H1 (cell line): ENCODE results near the gene DNAJC10. TPM values are rescaled to one million over a fixed set of nuclear protein-coding genes. Genes with fewer than 3 reads are reported as not detected.
"Not testable (repeated sequence)": the region's sequence is repeated elsewhere in the genome, so short reads cannot be mapped to it uniquely, and the experiment has no call there.

Experiments
- CTCF ChIA-PET: fragments of 300-600 bp; sonication (Branson Sonifier 250); formaldehyde crosslinking; loops from one replicate; lab custom pipeline; 2021; ENCODE audit not compliant: partially characterized antibody; lab: Charles Lee
- POLR2A ChIA-PET: fragments of 300-600 bp; sonication (Branson Sonifier 250); formaldehyde crosslinking; loops from one replicate; lab custom pipeline; 2021; ENCODE audit warnings: inconsistent platforms; ENCODE audit not compliant: partially characterized antibody; lab: Charles Lee
- DNase-seq, 2 experiments: peaks; one replicate each; pipeline versions ENCODE4 v3.0.0 to v3.0.0-alpha.2; 2010 to 2022; ENCODE audit warnings: low spot score in 2 of 2, low read depth in 1 of 2, mixed read lengths in 1 of 2
- FAIRE-seq: peaks from 2 replicates; lab custom pipeline; 2011; peaks lifted over from hg19 to GRCh38; lab: Jason Lieb, UNC
- H2AFZ ChIP-seq: 2 replicates; pipeline ENCODE4 v1.8.1; 2012; ENCODE audit warnings: low read length, inconsistent platforms
- H2AK5ac ChIP-seq: 2 replicates; pipeline ENCODE4 v1.6.1; 2013; ENCODE audit warnings: low read depth, low read length
- H2BK120ac ChIP-seq: replicated peaks from 2 replicates; pipeline ENCODE3; 2013; ENCODE audit warnings: low read depth, low read length, inconsistent platforms
- H2BK12ac ChIP-seq: 2 replicates; pipeline ENCODE4 v1.6.1; 2013; ENCODE audit warnings: low read depth, low read length
- H2BK15ac ChIP-seq: 2 replicates; pipeline ENCODE4 v1.6.1; 2013; ENCODE audit warnings: low read length
- H2BK20ac ChIP-seq: 2 replicates; pipeline ENCODE4 v1.6.1; 2013; ENCODE audit warnings: low read length
- H2BK5ac ChIP-seq: 2 replicates; pipeline ENCODE4 v1.6.1; 2013; ENCODE audit warnings: low read depth, low read length
- H3K14ac ChIP-seq: 2 replicates; pipeline ENCODE4 v1.6.1; 2013; ENCODE audit warnings: inconsistent platforms; ENCODE audit not compliant: insufficient read length
- H3K18ac ChIP-seq: 2 replicates; pipeline ENCODE4 v1.6.1; 2013; ENCODE audit warnings: low read length; ENCODE audit errors: extremely low read depth
- H3K23ac ChIP-seq: 2 replicates; pipeline ENCODE4 v1.6.1; 2013; ENCODE audit warnings: inconsistent platforms; ENCODE audit not compliant: insufficient read length
- H3K23me2 ChIP-seq: 2 replicates; pipeline ENCODE4 v1.6.1; 2013; ENCODE audit warnings: low read depth, low read length
- H3K27ac ChIP-seq: 2 replicates; pipeline ENCODE4 v1.6.1; 2011; ENCODE audit warnings: low read depth, low read length, inconsistent platforms
- H3K27me3 ChIP-seq, 4 experiments: replicated peaks in 1 of 4; 1 replicate in 1 of 4; 2 replicates in 3 of 4; pipeline versions ENCODE4 v1.6.1 to v1.8.1; 2011 to 2013; ENCODE audit warnings: low read length in 3 of 4, mild to moderate bottlenecking in 3 of 4, inconsistent platforms in 2 of 4, mixed read lengths in 2 of 4, moderate library complexity in 1 of 4; ENCODE audit not compliant: control insufficient read depth in 3 of 4, insufficient read depth in 3 of 4; ENCODE audit errors: extremely low read depth in 1 of 4
- H3K36me3 ChIP-seq, 4 experiments: 2 replicates each; pipeline versions ENCODE4 v1.6.1 to v1.8.1; 2011 to 2013; ENCODE audit warnings: mild to moderate bottlenecking in 4 of 4, low read length in 3 of 4, moderate library complexity in 2 of 4, control low read depth in 1 of 4, inconsistent platforms in 1 of 4; ENCODE audit not compliant: insufficient read depth in 4 of 4, control insufficient read depth in 2 of 4
- H3K4ac ChIP-seq: replicated peaks from 2 replicates; pipeline ENCODE3; 2013; ENCODE audit warnings: low read length, low read depth, mixed read lengths, inconsistent platforms; ENCODE audit not compliant: insufficient read length
- H3K4me1 ChIP-seq, 4 experiments: replicated peaks in 1 of 4; 1 replicate in 1 of 4; 2 replicates in 3 of 4; pipeline versions ENCODE4 v1.6.1 to v1.8.1; 2011 to 2013; ENCODE audit warnings: low read length in 3 of 4, inconsistent platforms in 2 of 4, mixed read lengths in 1 of 4; ENCODE audit not compliant: insufficient read depth in 4 of 4, control insufficient read depth in 3 of 4
- H3K4me2 ChIP-seq, 2 experiments: 2 replicates each; pipeline versions ENCODE4 v1.6.1 to v1.8.1; 2011 to 2013; ENCODE audit warnings: low read depth in 2 of 2, low read length in 2 of 2, control low read depth in 1 of 2, inconsistent platforms in 1 of 2, mild to moderate bottlenecking in 1 of 2; ENCODE audit not compliant: insufficient read depth in 1 of 2
- H3K4me3 ChIP-seq, 4 experiments: fragments of 200-600, 300-600 bp in 1 of 4; sonication (generic), shearing (Covaris generic), sonication (Bioruptor Twin) in 1 of 4; 2 replicates each; pipeline versions ENCODE4 v1.5.1 to v1.8.1; 2011 to 2016; ENCODE audit warnings: low read length in 4 of 4, low read depth in 3 of 4, control low read depth in 2 of 4, inconsistent platforms in 2 of 4, mild to moderate bottlenecking in 2 of 4, mixed read lengths in 1 of 4, moderate library complexity in 1 of 4; ENCODE audit not compliant: insufficient read depth in 2 of 4; ENCODE audit errors: extremely low read depth in 1 of 4
- H3K56ac ChIP-seq: replicated peaks from 2 replicates; pipeline ENCODE3; 2013; ENCODE audit warnings: low read depth, mild to moderate bottlenecking, mixed read lengths, low read length, inconsistent platforms; ENCODE audit not compliant: insufficient read length
- H3K79me1 ChIP-seq: 2 replicates; pipeline ENCODE4 v1.6.1; 2013; ENCODE audit warnings: low read depth, low read length, control low read depth
- H3K79me2 ChIP-seq, 2 experiments: 2 replicates each; pipeline versions ENCODE4 v1.6.1 to v1.8.1; 2012 to 2013; ENCODE audit warnings: low read length in 2 of 2, mild to moderate bottlenecking in 2 of 2, inconsistent platforms in 1 of 2; ENCODE audit not compliant: insufficient read depth in 2 of 2, control insufficient read depth in 1 of 2
- H3K9ac ChIP-seq, 4 experiments: replicated peaks in 1 of 4; 1 replicate in 1 of 4; 2 replicates in 3 of 4; pipeline versions ENCODE4 v1.6.1 to v1.8.1; 2011 to 2013; ENCODE audit warnings: low read depth in 3 of 4, low read length in 3 of 4, control low read depth in 2 of 4, mild to moderate bottlenecking in 2 of 4, moderate library complexity in 2 of 4, inconsistent platforms in 1 of 4; ENCODE audit errors: extremely low read depth in 1 of 4
- H3K9me3 ChIP-seq, 2 experiments: 2 replicates each; pipeline versions ENCODE4 v1.6.1 to v1.8.1; 2012 to 2013; ENCODE audit warnings: mild to moderate bottlenecking in 2 of 2, moderate library complexity in 2 of 2, control low read depth in 1 of 2, inconsistent platforms in 1 of 2, low read depth in 1 of 2, low read length in 1 of 2, mixed read lengths in 1 of 2; ENCODE audit not compliant: insufficient read depth in 2 of 2
- H4K20me1 ChIP-seq, 2 experiments: replicated peaks in 1 of 2; 2 replicates each; pipeline versions ENCODE3 to v1.8.1; 2011 to 2013; ENCODE audit warnings: inconsistent platforms in 2 of 2, low read length in 2 of 2, mild to moderate bottlenecking in 1 of 2; ENCODE audit not compliant: insufficient read depth in 2 of 2, control insufficient read depth in 1 of 2
- H4K5ac ChIP-seq: 2 replicates; pipeline ENCODE4 v1.6.1; 2013; ENCODE audit warnings: low read length, low read depth, mixed read lengths, inconsistent platforms; ENCODE audit not compliant: insufficient read length
- H4K8ac ChIP-seq: 2 replicates; pipeline ENCODE4 v1.8.0; 2013; ENCODE audit warnings: mild to moderate bottlenecking, moderate library complexity, low read length, inconsistent platforms; ENCODE audit not compliant: insufficient read depth; ENCODE audit errors: extremely low read depth
- H4K91ac ChIP-seq: replicated peaks from 2 replicates; pipeline ENCODE3; 2013; ENCODE audit warnings: low read length, mixed read lengths, inconsistent platforms; ENCODE audit not compliant: insufficient read length
- WGBS, 2 experiments: shearing (Covaris generic) in 1 of 2; methylation state at CpG; one replicate each; pipeline versions ENCODE4 v1.1.6 to v1.1.7; 2013 to 2015; ENCODE audit warnings: low lambda C conversion rate in 2 of 2, mixed read lengths in 2 of 2, inconsistent platforms in 1 of 2, low coverage in 1 of 2, missing lambda C conversion rate in 1 of 2; ENCODE audit not compliant: insufficient replicate concordance in 2 of 2, insufficient coverage in 1 of 2, insufficient read length in 1 of 2; ENCODE audit errors: extremely low coverage in 1 of 2, missing lambda C conversion rate in 1 of 2; 5-methylcytosine and 5-hydroxymethylcytosine counted together
- polyA plus RNA-seq, 7 experiments: library from polyadenylated mRNA; depleted of rRNA in 3 of 7; stranded (reverse) in 5 of 7; unstranded in 2 of 7; fragments of >200 nt in 5 of 7; fragments of 200-250 nt in 2 of 7; gene quantifications; 1 replicate in 5 of 7; 2 replicates in 1 of 7; 4 replicates in 1 of 7; pipeline versions ENCODE4 v1.2.1 to v1.2.3, GENCODE V29; 2011 to 2013; ENCODE audit warnings: missing spikeins in 2 of 7, mixed read lengths in 2 of 7
- total RNA-seq: library from RNA; stranded (reverse); fragmentation: NEBNext Ultra II Directional; extraction: Animal tissue kit (Norgen Biotek cat#: 25700); gene quantifications from 2 replicates; pipeline ENCODE4 v1.2.1, GENCODE V29; 2021

The DNAJC10 gene
- total and polyA plus RNA-seq, 2 of the 8 experiments (the other 6 are each of a cell fraction or from before 2014, with no cell fraction given) = 23.2 to 121 TPM

- H4K5ac ChIP-seq, H2BK15ac ChIP-seq, H2AK5ac ChIP-seq, H3K4ac ChIP-seq, H2BK12ac ChIP-seq, H3K4me1 ChIP-seq, H4K20me1 ChIP-seq, H2BK5ac ChIP-seq, H2AFZ ChIP-seq, H3K79me1 ChIP-seq, H2BK120ac ChIP-seq, H4K91ac ChIP-seq, H3K9me3 ChIP-seq, H3K4me3 ChIP-seq, H3K14ac ChIP-seq, H3K23me2 ChIP-seq, H3K27ac ChIP-seq, H3K4me2 ChIP-seq, H3K23ac ChIP-seq, FAIRE-seq, H3K79me2 ChIP-seq, DNase-seq, POLR2A ChIA-PET, H3K9ac ChIP-seq, H3K56ac ChIP-seq, H4K8ac ChIP-seq, H3K18ac ChIP-seq, H3K27me3 ChIP-seq, H2BK20ac ChIP-seq: not testable (repeated sequence)
- H3K36me3 ChIP-seq = peaks cover 0 to 19% (median 1%) of the 10 kb centered on the region in 4 experiments; a peak in 3 of 8 replicates
- CTCF ChIA-PET = interaction anchor here (1.3 to 6.7 kb wide), 3 partner anchors 13 to 90 kb away, joined by 3 to 71 read pairs (median 16); partner anchors contain the start of gene FRZB
- WGBS, 2 experiments = 94% methylated on average over 8 of the region's 8 CpGs; no CpG with 5 or more reads in 1 of the 2 experiments
These were observed 65.0 kb downstream of the DNAJC10 start for GRCh38 chr2:182781099-182781498.

GRCh38 chr2:182782686-182783085, 66.6 kb downstream of the DNAJC10 start:
- H2AFZ ChIP-seq, DNase-seq, H3K4me2 ChIP-seq, H3K79me2 ChIP-seq, H2BK12ac ChIP-seq, H3K4me3 ChIP-seq, H3K4me1 ChIP-seq, H2AK5ac ChIP-seq, H4K5ac ChIP-seq, H2BK5ac ChIP-seq, H3K9me3 ChIP-seq, H3K4ac ChIP-seq, H3K9ac ChIP-seq, H4K8ac ChIP-seq, H4K91ac ChIP-seq, H3K56ac ChIP-seq, H2BK20ac ChIP-seq, H4K20me1 ChIP-seq, H3K14ac ChIP-seq, H3K18ac ChIP-seq, H2BK15ac ChIP-seq, H3K27me3 ChIP-seq, H3K23ac ChIP-seq, H3K23me2 ChIP-seq, H2BK120ac ChIP-seq, H3K79me1 ChIP-seq, POLR2A ChIA-PET, FAIRE-seq, H3K27ac ChIP-seq: not testable (repeated sequence)
- H3K36me3 ChIP-seq = peaks cover 0 to 14% (median 1%) of the 10 kb centered on the region in 4 experiments; a peak in 3 of 8 replicates
- WGBS, 2 experiments = 87% methylated on average over 3 of the region's 3 CpGs; no CpG with 5 or more reads in 1 of the 2 experiments
- CTCF ChIA-PET = interaction anchor here (0.6 to 6.7 kb wide), 5 partner anchors 10 to 329 kb away, joined by 3 to 71 read pairs (median 6); partner anchors contain the start of gene FRZB
